PC-3 (cell line): ENCODE data around the gene PTPRN2.

Experiments
- EZH2 ChIP-seq: fragments of 300-600 bp; sonication (generic); IDR thresholded peaks from one replicate; pipeline ENCODE4 v1.6.1; 2017; ENCODE audit warnings: antibody characterized with exemption, mild to moderate bottlenecking, low read length; ENCODE audit not compliant: unreplicated experiment
- EZH2phosphoT487 ChIP-seq: fragments of 300-600 bp; sonication (generic); IDR thresholded peaks from 2 replicates; pipeline ENCODE4 v1.6.1; 2018; ENCODE audit warnings: mild to moderate bottlenecking, antibody characterized with exemption, low read length, borderline replicate concordance
- TF ChIP-seq, protein P1 (sequence below): fragments of 300-600 bp; sonication (generic); conservative IDR thresholded peaks from 2 replicates; pipeline ENCODE4 v1.5.1; 2017; ENCODE audit warnings: antibody characterized with exemption, low read depth, mild to moderate bottlenecking, low read length

- TF ChIP-seq, protein P1, sequence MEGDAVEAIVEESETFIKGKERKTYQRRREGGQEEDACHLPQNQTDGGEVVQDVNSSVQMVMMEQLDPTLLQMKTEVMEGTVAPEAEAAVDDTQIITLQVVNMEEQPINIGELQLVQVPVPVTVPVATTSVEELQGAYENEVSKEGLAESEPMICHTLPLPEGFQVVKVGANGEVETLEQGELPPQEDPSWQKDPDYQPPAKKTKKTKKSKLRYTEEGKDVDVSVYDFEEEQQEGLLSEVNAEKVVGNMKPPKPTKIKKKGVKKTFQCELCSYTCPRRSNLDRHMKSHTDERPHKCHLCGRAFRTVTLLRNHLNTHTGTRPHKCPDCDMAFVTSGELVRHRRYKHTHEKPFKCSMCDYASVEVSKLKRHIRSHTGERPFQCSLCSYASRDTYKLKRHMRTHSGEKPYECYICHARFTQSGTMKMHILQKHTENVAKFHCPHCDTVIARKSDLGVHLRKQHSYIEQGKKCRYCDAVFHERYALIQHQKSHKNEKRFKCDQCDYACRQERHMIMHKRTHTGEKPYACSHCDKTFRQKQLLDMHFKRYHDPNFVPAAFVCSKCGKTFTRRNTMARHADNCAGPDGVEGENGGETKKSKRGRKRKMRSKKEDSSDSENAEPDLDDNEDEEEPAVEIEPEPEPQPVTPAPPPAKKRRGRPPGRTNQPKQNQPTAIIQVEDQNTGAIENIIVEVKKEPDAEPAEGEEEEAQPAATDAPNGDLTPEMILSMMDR, result no peak
- TF ChIP-seq EZH2phosphoT487, result no peak
- TF ChIP-seq EZH2, result no peak
These were observed 563.3 kb downstream of the PTPRN2 start for GRCh38 chr7:158024351-158024715.
